ENCODE results near the gene KIAA0825.

Gene KIAA0825

GRCh38 chr5:94503677-94504076, 114.7 kb downstream of the KIAA0825 start:
- DNase-seq (ENCODE audit: low read depth in 2 of 2), result no peak

- DNase-seq (ENCODE audit: low read depth in 2 of 2), result no peak
Measured at GRCh38 chr5:94501365-94501764, 117.0 kb downstream of the KIAA0825 start.

GRCh38 chr5:94499806-94500205, 118.6 kb downstream of the KIAA0825 start:
- no peak for DNase-seq (ENCODE audit: low read depth in 2 of 2)

GRCh38 chr5:94498199-94498598, 120.2 kb downstream of the KIAA0825 start:
- DNase-seq (ENCODE audit: low read depth in 2 of 2), result no peak

GRCh38 chr5:94485067-94485466, 133.3 kb downstream of the KIAA0825 start:
- no peak for DNase-seq (ENCODE audit: low read depth in 2 of 2)

GRCh38 chr5:94481059-94481458, 137.3 kb downstream of the KIAA0825 start:
- DNase-seq (ENCODE audit: low read depth in 2 of 2), result no peak

- DNase-seq (ENCODE audit: low read depth in 2 of 2), result no peak
Measured at GRCh38 chr5:94480486-94480885, 137.9 kb downstream of the KIAA0825 start.

- DNase-seq (ENCODE audit: low read depth in 2 of 2), result no peak
Measured at GRCh38 chr5:94473936-94474335, 144.5 kb downstream of the KIAA0825 start.

GRCh38 chr5:94471521-94471920, 146.9 kb downstream of the KIAA0825 start:
- DNase-seq (ENCODE audit: low read depth in 2 of 2), result no peak

- no peak for DNase-seq (ENCODE audit: low read depth in 2 of 2)
Measured at GRCh38 chr5:94470802-94471201, 147.6 kb downstream of the KIAA0825 start.

GRCh38 chr5:94469894-94470329, 148.5 kb downstream of the KIAA0825 start:
- no peak for DNase-seq (ENCODE audit: low read depth in 2 of 2)

GRCh38 chr5:94467954-94468930, 150.2 kb downstream of the KIAA0825 start:
- DNase-seq (ENCODE audit: low read depth in 2 of 2), result no peak

- DNase-seq (ENCODE audit: low read depth in 2 of 2), result no peak
Measured at GRCh38 chr5:94467346-94467953, 151.0 kb downstream of the KIAA0825 start.

- DNase-seq (ENCODE audit: low read depth in 2 of 2), result no peak
Measured at GRCh38 chr5:94463739-94464138, 154.7 kb downstream of the KIAA0825 start.

- DNase-seq (ENCODE audit: low read depth in 2 of 2), result no peak
Measured at GRCh38 chr5:94461131-94461530, 157.3 kb downstream of the KIAA0825 start.

- no peak for DNase-seq (ENCODE audit: low read depth in 2 of 2)
Measured at GRCh38 chr5:94459915-94460314, 158.5 kb downstream of the KIAA0825 start.

GRCh38 chr5:94457788-94458187, 160.6 kb downstream of the KIAA0825 start:
- DNase-seq (ENCODE audit: low read depth in 2 of 2), result no peak

- no peak for DNase-seq (ENCODE audit: low read depth in 2 of 2)
Measured at GRCh38 chr5:94445726-94446125, 172.7 kb downstream of the KIAA0825 start.

- DNase-seq (ENCODE audit: low read depth in 2 of 2), result no peak
Measured at GRCh38 chr5:94442991-94443390, 175.4 kb downstream of the KIAA0825 start.

- no peak for DNase-seq (ENCODE audit: low read depth in 2 of 2)
Measured at GRCh38 chr5:94442076-94442475, 176.3 kb downstream of the KIAA0825 start.

- no peak for DNase-seq (ENCODE audit: low read depth in 2 of 2)
Measured at GRCh38 chr5:94440015-94440414, 178.4 kb downstream of the KIAA0825 start.

- DNase-seq (ENCODE audit: low read depth in 2 of 2), result no peak
Measured at GRCh38 chr5:94433397-94434163, 184.8 kb downstream of the KIAA0825 start.
